Loucy (cell line): ENCODE data around the gene STRIP2.

ENCODE experiments used
- H2AFZ ChIP-seq: fragments of 200-600 bp; sonication (generic); 2 replicates; pipeline ENCODE4 v1.6.0; 2016; ENCODE audit warnings: antibody characterized with exemption, mild to moderate bottlenecking, low read length, moderate library complexity
- H3F3A ChIP-seq: fragments of 200-600 bp; 2 replicates; pipeline ENCODE4 v1.6.0; 2016; ENCODE audit warnings: antibody characterized with exemption, low read depth, mild to moderate bottlenecking
- H3K27me3 ChIP-seq: fragments of 200-600 bp; sonication (generic); 2 replicates; pipeline ENCODE4 v1.6.1; 2014; ENCODE audit warnings: low read length, mild to moderate bottlenecking; ENCODE audit not compliant: insufficient read depth, poor library complexity, severe bottlenecking
- H3K36me3 ChIP-seq: fragments of 200-600 bp; sonication (generic); 2 replicates; pipeline ENCODE4 v1.6.1; 2016; ENCODE audit warnings: low read length; ENCODE audit not compliant: insufficient read depth
- H3K4me1 ChIP-seq: fragments of 200-600 bp; sonication (generic); 2 replicates; pipeline ENCODE4 v1.5.1; 2014; ENCODE audit warnings: low read length, mild to moderate bottlenecking; ENCODE audit not compliant: insufficient read depth, poor library complexity, severe bottlenecking
- H3K4me2 ChIP-seq: fragments of 200-600 bp; sonication (generic); 2 replicates; pipeline ENCODE4 v1.6.0; 2014; ENCODE audit warnings: antibody characterized with exemption, low read length, low read depth, mild to moderate bottlenecking; ENCODE audit not compliant: poor library complexity, severe bottlenecking
- H3K4me3 ChIP-seq: fragments of 200-600 bp; sonication (generic); 2 replicates; pipeline ENCODE4 v1.5.1; 2014; ENCODE audit warnings: low read length, mild to moderate bottlenecking, mixed read lengths; ENCODE audit not compliant: poor library complexity, severe bottlenecking
- H3K79me2 ChIP-seq: fragments of 200-600 bp; sonication (generic); 2 replicates; pipeline ENCODE4 v1.6.1; 2014; ENCODE audit warnings: low read length; ENCODE audit not compliant: insufficient read depth
- H3K9ac ChIP-seq: fragments of 200-600 bp; sonication (generic); 2 replicates; pipeline ENCODE4 v1.6.0; 2014; ENCODE audit warnings: mild to moderate bottlenecking, low read depth, low read length, moderate library complexity; ENCODE audit not compliant: poor library complexity, severe bottlenecking
- H3K9me2 ChIP-seq: fragments of 200-600 bp; sonication (generic); replicated peaks from 2 replicates; pipeline ENCODE4 v1.6.1; 2016; ENCODE audit warnings: low read depth, low read length, mixed read lengths
- H3K9me3 ChIP-seq: fragments of 200-600 bp; sonication (generic); 2 replicates; pipeline ENCODE4 v1.6.1; 2014; ENCODE audit warnings: mild to moderate bottlenecking, antibody characterized with exemption, low read length, low read depth; ENCODE audit not compliant: insufficient read depth
- H4K20me1 ChIP-seq: fragments of 200-600 bp; sonication (generic); 2 replicates; pipeline ENCODE4 v1.6.0; 2014; ENCODE audit warnings: antibody characterized with exemption, low read length, mild to moderate bottlenecking; ENCODE audit not compliant: insufficient read depth, poor library complexity, severe bottlenecking
- CTCF ChIP-seq: fragments of 200-600 bp; sonication (generic); conservative IDR thresholded peaks from 2 replicates; pipeline ENCODE4 v1.5.1; 2014; ENCODE audit warnings: mild to moderate bottlenecking, antibody characterized with exemption, low read length
- EZH2phosphoT487 ChIP-seq: fragments of 200-600 bp; IDR thresholded peaks from 2 replicates; pipeline ENCODE4 v1.6.1; 2018; ENCODE audit warnings: antibody characterized with exemption, mild to moderate bottlenecking, moderate library complexity, borderline replicate concordance

The STRIP2 gene

GRCh38 chr7:129433847-129434674 is at the start of gene STRIP2:
Gene STRIP2, plus strand, starts transcription at chr7:129434432. Its CDS starts 41 bp downstream, at chr7:129434473.
- TF ChIP-seq CTCF (0 out of 2 replicates have a peak, but pooled peaks have one; percentile 24), EZH2phosphoT487 (no peak)
- Histone ChIP-seq H3K79me2 (no peaks in the 10 kb centered on the region), H4K20me1 (no peaks in the 10 kb centered on the region), H3K9ac (peak within 1 kb of the TSS; percentile 79), H3K9me2 (no peaks in the 10 kb centered on the region), H3K27me3 (peaks cover 5% of the 10 kb centered on the region), H2AFZ (peak within 1 kb of the TSS; percentile 97), H3K4me1 (peaks cover 23% of the 10 kb centered on the region), H3F3A (no peaks in the 10 kb centered on the region), H3K9me3 (no peaks in the 10 kb centered on the region), H3K4me2 (peak within 1 kb of the TSS; percentile 92), H3K4me3 (peak within 1 kb of the TSS; percentile 79), H3K36me3 (no peaks in the 10 kb centered on the region)

- Histone ChIP-seq H3K36me3 (no peaks in the 10 kb centered on the region), H4K20me1 (no peaks in the 10 kb centered on the region), H3K4me3 (no peak overlapping the region), H3F3A (no peaks in the 10 kb centered on the region), H3K9me3 (no peaks in the 10 kb centered on the region), H3K4me2 (no peak overlapping the region), H3K9ac (no peak overlapping the region), H3K79me2 (no peaks in the 10 kb centered on the region), H3K9me2 (no peaks in the 10 kb centered on the region), H3K27me3 (no peaks in the 10 kb centered on the region), H2AFZ (no peak overlapping the region), H3K4me1 (peaks cover 5% of the 10 kb centered on the region)
- TF ChIP-seq CTCF, result no peak
- no peak for TF ChIP-seq EZH2phosphoT487
These were observed 49.1 kb upstream of the STRIP2 start for GRCh38 chr7:129385116-129385515.

- Histone ChIP-seq H3F3A (no peaks in the 10 kb centered on the region), H3K79me2 (no peaks in the 10 kb centered on the region), H3K4me2 (no peak overlapping the region), H3K36me3 (no peaks in the 10 kb centered on the region), H4K20me1 (no peaks in the 10 kb centered on the region), H3K27me3 (no peaks in the 10 kb centered on the region), H3K4me1 (peaks cover 5% of the 10 kb centered on the region), H3K9me2 (no peaks in the 10 kb centered on the region), H3K9me3 (no peaks in the 10 kb centered on the region), H3K9ac (no peak overlapping the region), H3K4me3 (no peak overlapping the region), H2AFZ (no peak overlapping the region)
- TF ChIP-seq EZH2phosphoT487 (no peak), CTCF (no peak)
These were observed 48.6 kb upstream of the STRIP2 start for GRCh38 chr7:129385598-129385997.
